Ishikawa (cell line): Measurements from ENCODE around the gene EXOG.

Experiments
- CEBPB ChIP-seq: IDR thresholded peaks from 2 replicates; pipeline ENCODE4 v1.6.1; 2012
- CREB1 ChIP-seq: IDR thresholded peaks from 2 replicates; pipeline ENCODE4 v1.6.1; 2012; ENCODE audit warnings: low read depth
- EGR1 ChIP-seq: IDR thresholded peaks from 2 replicates; pipeline ENCODE4 v1.6.1; 2012
- EP300 ChIP-seq: IDR thresholded peaks from 2 replicates; pipeline ENCODE4 v1.6.1; 2012; ENCODE audit warnings: borderline replicate concordance
- FOXM1 ChIP-seq: IDR thresholded peaks from 2 replicates; pipeline ENCODE4 v1.6.1; 2012; ENCODE audit warnings: low read depth, borderline replicate concordance
- NFIC ChIP-seq: IDR thresholded peaks from 2 replicates; pipeline ENCODE4 v1.6.1; 2012
- RAD21 ChIP-seq: IDR thresholded peaks from 2 replicates; pipeline ENCODE4 v1.6.1; 2012; ENCODE audit warnings: low read depth
- TAF1 ChIP-seq: IDR thresholded peaks from 2 replicates; pipeline ENCODE4 v1.6.1; 2012; ENCODE audit warnings: low read depth, mild to moderate bottlenecking
- TCF12 ChIP-seq: IDR thresholded peaks from 2 replicates; pipeline ENCODE4 v1.6.1; 2012; ENCODE audit warnings: low read depth
- TEAD4 ChIP-seq: IDR thresholded peaks from 2 replicates; pipeline ENCODE4 v1.6.1; 2012
- USF1 ChIP-seq: IDR thresholded peaks from 2 replicates; pipeline ENCODE4 v1.6.1; 2012
- YY1 ChIP-seq: IDR thresholded peaks from 2 replicates; pipeline ENCODE4 v1.6.1; 2012; ENCODE audit warnings: low read depth
- ZBTB7A ChIP-seq: IDR thresholded peaks from 2 replicates; pipeline ENCODE4 v1.6.1; 2012; ENCODE audit warnings: low read depth
- TF ChIP-seq, protein P1 (sequence below): IDR thresholded peaks from 2 replicates; pipeline ENCODE4 v1.6.1; 2012
- TF ChIP-seq, protein P2 (sequence below): IDR thresholded peaks from 2 replicates; pipeline ENCODE4 v1.6.1; 2012; ENCODE audit warnings: low read depth, mild to moderate bottlenecking

EXOG gene

GRCh38 chr3:38453913-38454177, 42.3 kb upstream of the EXOG start:
- no peak for TF ChIP-seq EP300
- no peak for TF ChIP-seq TEAD4
- TF ChIP-seq, protein P1, sequence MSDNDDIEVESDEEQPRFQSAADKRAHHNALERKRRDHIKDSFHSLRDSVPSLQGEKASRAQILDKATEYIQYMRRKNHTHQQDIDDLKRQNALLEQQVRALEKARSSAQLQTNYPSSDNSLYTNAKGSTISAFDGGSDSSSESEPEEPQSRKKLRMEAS: no peak
- no peak for TF ChIP-seq TAF1
- no peak for TF ChIP-seq FOXM1
- no peak for TF ChIP-seq ZBTB7A
- TF ChIP-seq RAD21: no peak
- TF ChIP-seq YY1: no peak; the same call in 1 of the 2 replicates
- TF ChIP-seq NFIC: no peak
- no peak for TF ChIP-seq USF1
- no peak for TF ChIP-seq CEBPB

- TF ChIP-seq ZBTB7A (no peak), YY1 (no peak), FOXM1 (no peak), TCF12 (no peak), RAD21 (no peak), TAF1 (no peak), EP300 (no peak), NFIC (no peak), CEBPB (no peak), USF1 (no peak), TEAD4 (no peak), CREB1 (no peak), EGR1 (no peak)
- TF ChIP-seq, protein P1: no peak
- TF ChIP-seq, protein P2, sequence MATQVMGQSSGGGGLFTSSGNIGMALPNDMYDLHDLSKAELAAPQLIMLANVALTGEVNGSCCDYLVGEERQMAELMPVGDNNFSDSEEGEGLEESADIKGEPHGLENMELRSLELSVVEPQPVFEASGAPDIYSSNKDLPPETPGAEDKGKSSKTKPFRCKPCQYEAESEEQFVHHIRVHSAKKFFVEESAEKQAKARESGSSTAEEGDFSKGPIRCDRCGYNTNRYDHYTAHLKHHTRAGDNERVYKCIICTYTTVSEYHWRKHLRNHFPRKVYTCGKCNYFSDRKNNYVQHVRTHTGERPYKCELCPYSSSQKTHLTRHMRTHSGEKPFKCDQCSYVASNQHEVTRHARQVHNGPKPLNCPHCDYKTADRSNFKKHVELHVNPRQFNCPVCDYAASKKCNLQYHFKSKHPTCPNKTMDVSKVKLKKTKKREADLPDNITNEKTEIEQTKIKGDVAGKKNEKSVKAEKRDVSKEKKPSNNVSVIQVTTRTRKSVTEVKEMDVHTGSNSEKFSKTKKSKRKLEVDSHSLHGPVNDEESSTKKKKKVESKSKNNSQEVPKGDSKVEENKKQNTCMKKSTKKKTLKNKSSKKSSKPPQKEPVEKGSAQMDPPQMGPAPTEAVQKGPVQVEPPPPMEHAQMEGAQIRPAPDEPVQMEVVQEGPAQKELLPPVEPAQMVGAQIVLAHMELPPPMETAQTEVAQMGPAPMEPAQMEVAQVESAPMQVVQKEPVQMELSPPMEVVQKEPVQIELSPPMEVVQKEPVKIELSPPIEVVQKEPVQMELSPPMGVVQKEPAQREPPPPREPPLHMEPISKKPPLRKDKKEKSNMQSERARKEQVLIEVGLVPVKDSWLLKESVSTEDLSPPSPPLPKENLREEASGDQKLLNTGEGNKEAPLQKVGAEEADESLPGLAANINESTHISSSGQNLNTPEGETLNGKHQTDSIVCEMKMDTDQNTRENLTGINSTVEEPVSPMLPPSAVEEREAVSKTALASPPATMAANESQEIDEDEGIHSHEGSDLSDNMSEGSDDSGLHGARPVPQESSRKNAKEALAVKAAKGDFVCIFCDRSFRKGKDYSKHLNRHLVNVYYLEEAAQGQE: no peak
Measured at GRCh38 chr3:38454178-38454883, 41.8 kb upstream of the EXOG start.

GRCh38 chr3:38454884-38455638, 41.1 kb upstream of the EXOG start:
- TF ChIP-seq TAF1 (peak; percentile 36; the same call in 1 of the 2 replicates), TCF12 (no peak), YY1 (no peak), EGR1 (peak; percentile 69)
- TF ChIP-seq, protein P1: peak; percentile 87

DNA sequence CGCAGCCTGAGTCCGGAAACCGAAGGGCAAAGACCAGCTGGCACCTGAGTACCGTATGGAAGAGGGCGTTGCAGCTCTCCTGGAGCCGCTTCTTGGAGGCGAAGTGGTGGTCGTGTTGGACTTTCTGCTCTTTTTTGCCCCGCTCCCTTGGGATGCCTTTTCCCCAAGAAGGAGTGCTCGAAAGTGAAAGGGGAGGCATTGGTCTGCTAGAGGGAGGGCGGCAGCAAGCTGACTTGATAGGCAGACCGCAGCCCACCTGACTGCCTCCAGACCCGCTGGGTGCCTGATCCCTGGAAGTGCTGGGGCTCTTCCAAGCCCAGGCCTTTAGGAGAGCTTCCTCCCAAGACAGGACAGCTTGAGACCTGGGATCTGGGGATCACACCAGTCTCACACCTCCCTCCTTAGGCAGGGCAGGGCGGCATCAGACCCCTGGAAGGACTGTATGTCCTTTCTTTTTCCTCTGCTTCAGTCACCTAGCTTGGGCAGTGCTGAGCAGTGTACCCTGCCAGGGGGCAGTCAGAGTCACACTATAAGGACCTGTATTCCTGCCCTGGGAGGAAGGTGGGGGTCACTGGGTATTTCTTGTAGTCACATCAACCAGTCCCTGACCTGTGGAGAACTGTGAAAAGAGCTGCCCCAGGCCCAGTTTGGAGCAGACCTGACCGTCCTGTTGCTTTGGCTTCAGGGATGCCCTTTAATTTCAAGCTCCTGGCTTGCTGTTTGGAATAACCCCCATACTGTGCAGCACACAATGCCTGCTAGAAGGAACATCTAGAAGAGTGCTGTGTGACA, 40.3 kb upstream of the EXOG start:
- 0 out of 2 replicates have a peak, but pooled peaks have one; percentile 26 for TF ChIP-seq ZBTB7A
- TF ChIP-seq, protein P2: no peak

- TF ChIP-seq EGR1 (no peak), EP300 (no peak), USF1 (no peak), NFIC (no peak)
- TF ChIP-seq, protein P2: no peak
- TF ChIP-seq, protein P1: no peak
Measured at GRCh38 chr3:38457111-38458003, 38.8 kb upstream of the EXOG start.
